ENCODE results near the gene ADAMTSL2. TPM values are rescaled to one million over a fixed set of nuclear protein-coding genes. Genes with fewer than 3 reads are reported as not detected.
A peak's percentile ranks its signal among the peaks of the same experiment; 100 is the strongest.

The ADAMTSL2 gene
- total RNA-seq, 2 donors from 2014 or later, result 0.18 to 0.93 TPM

GRCh38 chr9:133602277-133602676 lies 67.8 kb downstream of the ADAMTSL2 start:
- Mint-ChIP-seq H3K4me3 (no peak overlapping the region), H3K9me3 (peaks cover 11% of the 10 kb centered on the region), H3K27ac (no peak overlapping the region), H3K36me3 (ENCODE audit: low read depth) (no peaks in the 10 kb centered on the region), H3K27me3 (ENCODE audit: insufficient read depth) (peaks cover 13% of the 10 kb centered on the region), H3K4me1 (no peaks in the 10 kb centered on the region)
- DNase-seq, result no peak
- 77 to 83% methylated on average over 6 to 10 of the region's 10 CpGs for WGBS, 2 experiments (ENCODE audit: insufficient coverage in 1 of 2, insufficient read length in 1 of 2)
- Histone ChIP-seq H3K9ac (ENCODE audit: extremely low read depth, low read length, poor library complexity, severe bottlenecking) (no peak overlapping the region), H3K27me3 (ENCODE audit: control insufficient read depth, insufficient read depth, low read length, poor library complexity, severe bottlenecking) (peaks cover 10% of the 10 kb centered on the region), H3K27ac (ENCODE audit: low read depth, low read length) (no peak overlapping the region), H3K4me3 (ENCODE audit: low read length) (no peak overlapping the region), H3K4me1 (ENCODE audit: control insufficient read depth, insufficient read depth, low read length) (no peaks in the 10 kb centered on the region), H3K9me3 (ENCODE audit: control insufficient read depth, low read length) (peaks cover 2% of the 10 kb centered on the region), H3K36me3 (ENCODE audit: control insufficient read depth, insufficient read depth, low read length) (no peaks in the 10 kb centered on the region)
- no peak for TF ChIP-seq CTCF (conservative IDR thresholded peaks at IDR 0.05)

- Histone ChIP-seq H3K9me3 (ENCODE audit: control insufficient read depth, low read length) (no peaks in the 10 kb centered on the region), H3K9ac (ENCODE audit: extremely low read depth, low read length, poor library complexity, severe bottlenecking) (no peak overlapping the region), H3K27ac (ENCODE audit: low read depth, low read length) (no peak overlapping the region), H3K36me3 (ENCODE audit: control insufficient read depth, insufficient read depth, low read length) (no peaks in the 10 kb centered on the region), H3K4me3 (ENCODE audit: low read length) (no peak overlapping the region), H3K4me1 (ENCODE audit: control insufficient read depth, insufficient read depth, low read length) (no peaks in the 10 kb centered on the region), H3K27me3 (ENCODE audit: control insufficient read depth, insufficient read depth, low read length, poor library complexity, severe bottlenecking) (peaks cover 21% of the 10 kb centered on the region)
- DNase-seq, result peak; percentile 73
- Mint-ChIP-seq H3K4me1 (no peaks in the 10 kb centered on the region), H3K27ac (no peak overlapping the region), H3K9me3 (peaks cover under 1% of the 10 kb centered on the region), H3K4me3 (no peak overlapping the region), H3K27me3 (ENCODE audit: insufficient read depth) (peaks cover 23% of the 10 kb centered on the region), H3K36me3 (ENCODE audit: low read depth) (no peaks in the 10 kb centered on the region)
- 80 to 81% methylated on average over 7 to 14 of the region's 14 CpGs for WGBS, 2 experiments (ENCODE audit: insufficient coverage in 1 of 2, insufficient read length in 1 of 2)
- peak; percentile 57 for TF ChIP-seq CTCF (conservative IDR thresholded peaks at IDR 0.05)
Measured at GRCh38 chr9:133603135-133603927, 68.8 kb downstream of the ADAMTSL2 start.

- Histone ChIP-seq H3K27ac (ENCODE audit: low read depth, low read length) (no peak overlapping the region), H3K27me3 (ENCODE audit: control insufficient read depth, insufficient read depth, low read length, poor library complexity, severe bottlenecking) (peaks cover 28% of the 10 kb centered on the region), H3K36me3 (ENCODE audit: control insufficient read depth, insufficient read depth, low read length) (no peaks in the 10 kb centered on the region), H3K4me3 (ENCODE audit: low read length) (no peak overlapping the region), H3K9me3 (ENCODE audit: control insufficient read depth, low read length) (no peaks in the 10 kb centered on the region), H3K4me1 (ENCODE audit: control insufficient read depth, insufficient read depth, low read length) (no peaks in the 10 kb centered on the region), H3K9ac (ENCODE audit: extremely low read depth, low read length, poor library complexity, severe bottlenecking) (no peak overlapping the region)
- no peak for TF ChIP-seq CTCF (conservative IDR thresholded peaks at IDR 0.05)
- whole genome bisulfite sequencing, 2 experiments (ENCODE audit: insufficient coverage in 1 of 2, insufficient read length in 1 of 2), result 80 to 85% methylated on average over 4 to 5 of the region's 5 CpGs
- no peak overlapping the region for H3K27ac Mint-ChIP-seq
- no peak for DNase-seq
- H3K9me3 Mint-ChIP-seq, result no peaks in the 10 kb centered on the region
- H3K4me1 Mint-ChIP-seq, result no peaks in the 10 kb centered on the region
- no peaks in the 10 kb centered on the region for H3K36me3 Mint-ChIP-seq (ENCODE audit: low read depth)
- H3K27me3 Mint-ChIP-seq (ENCODE audit: insufficient read depth), result peaks cover 28% of the 10 kb centered on the region
- H3K4me3 Mint-ChIP-seq, result no peak overlapping the region
Measured at GRCh38 chr9:133604214-133604613, 69.7 kb downstream of the ADAMTSL2 start.

Measured in endodermal cell (in vitro differentiated cells).